Stimulated activated naive CD8-positive, alpha-beta T cell treated with anti-CD3 and anti-CD28 coated beads, Interleukin-15, Interleukin-2, amounts not matched to agents 100 ng/mL and 50 ng/mL, for 24 hours (primary cell): Measurements from ENCODE around the gene LRMDA.

ENCODE experiments used
- H3K27ac Mint-ChIP-seq: one replicate; pipeline ENCODE4 v1.8.0; 2021; ENCODE audit warnings: mild to moderate bottlenecking, mixed read lengths
- H3K27me3 Mint-ChIP-seq: one replicate; pipeline ENCODE4 v1.8.0; 2021; ENCODE audit warnings: mixed read lengths
- H3K36me3 Mint-ChIP-seq: one replicate; pipeline ENCODE4 v1.8.0; 2021; ENCODE audit warnings: low read depth, mixed read lengths
- H3K4me1 Mint-ChIP-seq: one replicate; pipeline ENCODE4 v1.8.0; 2021; ENCODE audit warnings: low read depth, mixed read lengths
- H3K4me3 Mint-ChIP-seq: one replicate; pipeline ENCODE4 v1.8.0; 2021; ENCODE audit warnings: mild to moderate bottlenecking, mixed read lengths
- H3K9me3 Mint-ChIP-seq: one replicate; pipeline ENCODE4 v1.8.0; 2021; ENCODE audit warnings: mixed read lengths

The LRMDA gene

DNA sequence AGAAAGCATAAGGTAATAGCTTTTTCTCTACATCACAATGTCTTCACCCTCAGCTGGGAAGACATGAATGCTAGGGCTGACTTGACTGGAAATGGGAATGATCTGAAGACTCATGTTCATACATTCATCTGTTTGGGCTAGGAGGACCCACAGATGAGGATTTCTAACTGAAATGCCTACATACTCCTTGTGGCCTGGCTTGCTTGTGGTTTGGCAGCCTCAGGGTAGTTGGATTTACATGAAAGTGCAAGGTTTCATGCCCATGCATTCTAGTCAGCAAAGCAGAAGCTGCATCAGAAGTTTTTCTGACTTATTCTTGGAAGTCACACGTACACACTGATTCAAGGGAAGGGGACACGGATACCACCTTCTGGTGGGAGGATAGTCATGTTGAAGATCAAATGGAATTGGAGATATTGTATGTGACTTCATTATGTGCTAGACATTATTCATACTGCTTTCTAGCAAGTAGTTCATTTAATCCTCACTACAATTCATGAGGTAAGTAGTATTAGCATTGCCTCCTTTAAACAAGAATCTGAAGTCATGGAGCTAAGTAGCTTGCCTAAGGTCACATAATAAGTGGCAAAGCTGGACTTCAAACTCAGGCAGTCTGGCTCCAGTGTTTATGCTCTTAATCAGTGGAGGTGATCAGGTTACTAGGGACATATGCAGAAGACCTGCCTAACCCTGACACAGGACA lies 957.0 kb downstream of the LRMDA start:
- no peaks in the 10 kb centered on the region for H3K4me1 Mint-ChIP-seq
- H3K4me3 Mint-ChIP-seq, result no peak overlapping the region
- H3K36me3 Mint-ChIP-seq, result no peaks in the 10 kb centered on the region
- no peaks in the 10 kb centered on the region for H3K27me3 Mint-ChIP-seq
- H3K9me3 Mint-ChIP-seq, result peaks cover 4% of the 10 kb centered on the region
- no peak overlapping the region for H3K27ac Mint-ChIP-seq

- H3K4me1 Mint-ChIP-seq, result no peaks in the 10 kb centered on the region
- H3K9me3 Mint-ChIP-seq, result peaks cover 4% of the 10 kb centered on the region
- no peak overlapping the region for H3K4me3 Mint-ChIP-seq
- H3K27me3 Mint-ChIP-seq, result no peaks in the 10 kb centered on the region
- H3K36me3 Mint-ChIP-seq, result no peaks in the 10 kb centered on the region
- H3K27ac Mint-ChIP-seq, result no peak overlapping the region
Observed at GRCh38 chr10:76393875-76394706, 962.7 kb downstream of the LRMDA start.

DNA sequence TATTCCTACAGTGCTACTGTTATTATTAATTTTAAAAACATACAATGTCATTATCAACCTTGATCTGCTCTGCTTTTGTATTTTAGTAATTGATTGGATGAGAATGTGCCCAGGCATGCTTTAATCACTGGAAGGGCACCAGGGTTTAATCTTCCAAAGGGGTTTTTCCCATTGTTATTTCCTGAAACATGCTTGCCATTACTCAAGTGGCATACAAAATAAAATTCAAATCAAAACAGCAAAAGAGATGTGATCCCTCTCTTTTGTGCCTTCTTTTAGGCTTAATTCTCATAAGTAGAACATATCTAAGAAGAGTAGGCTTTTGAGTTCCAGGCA lies 963.3 kb downstream of the LRMDA start:
- Mint-ChIP-seq H3K4me1 (no peaks in the 10 kb centered on the region), H3K27ac (no peak overlapping the region), H3K9me3 (peaks cover 4% of the 10 kb centered on the region), H3K36me3 (no peaks in the 10 kb centered on the region), H3K4me3 (no peak overlapping the region), H3K27me3 (no peaks in the 10 kb centered on the region)

- H3K4me1 Mint-ChIP-seq, result no peaks in the 10 kb centered on the region
- no peaks in the 10 kb centered on the region for H3K36me3 Mint-ChIP-seq
- H3K27me3 Mint-ChIP-seq, result no peaks in the 10 kb centered on the region
- H3K4me3 Mint-ChIP-seq, result no peak overlapping the region
- H3K9me3 Mint-ChIP-seq, result peaks cover 1% of the 10 kb centered on the region
- no peak overlapping the region for H3K27ac Mint-ChIP-seq
Observed at GRCh38 chr10:76395251-76395650, 963.8 kb downstream of the LRMDA start.

- H3K9me3 Mint-ChIP-seq, result no peaks in the 10 kb centered on the region
- no peak overlapping the region for H3K4me3 Mint-ChIP-seq
- H3K4me1 Mint-ChIP-seq, result no peaks in the 10 kb centered on the region
- H3K27me3 Mint-ChIP-seq, result no peaks in the 10 kb centered on the region
- H3K36me3 Mint-ChIP-seq, result no peaks in the 10 kb centered on the region
- no peak overlapping the region for H3K27ac Mint-ChIP-seq
Observed at GRCh38 chr10:76396134-76396533, 964.7 kb downstream of the LRMDA start.

- H3K27ac Mint-ChIP-seq, result no peak overlapping the region
- no peak overlapping the region for H3K4me3 Mint-ChIP-seq
- H3K36me3 Mint-ChIP-seq, result no peaks in the 10 kb centered on the region
- no peaks in the 10 kb centered on the region for H3K9me3 Mint-ChIP-seq
- H3K27me3 Mint-ChIP-seq, result no peaks in the 10 kb centered on the region
- H3K4me1 Mint-ChIP-seq, result no peaks in the 10 kb centered on the region
Observed at GRCh38 chr10:76397181-76398042, 966.0 kb downstream of the LRMDA start.

- H3K9me3 Mint-ChIP-seq, result no peaks in the 10 kb centered on the region
- no peak overlapping the region for H3K4me3 Mint-ChIP-seq
- H3K27me3 Mint-ChIP-seq, result no peaks in the 10 kb centered on the region
- H3K36me3 Mint-ChIP-seq, result no peaks in the 10 kb centered on the region
- no peaks in the 10 kb centered on the region for H3K4me1 Mint-ChIP-seq
- no peak overlapping the region for H3K27ac Mint-ChIP-seq
Observed at GRCh38 chr10:76398043-76398710, 966.8 kb downstream of the LRMDA start.

- no peaks in the 10 kb centered on the region for H3K36me3 Mint-ChIP-seq
- peaks cover 4% of the 10 kb centered on the region for H3K9me3 Mint-ChIP-seq
- H3K27ac Mint-ChIP-seq, result no peak overlapping the region
- H3K4me1 Mint-ChIP-seq, result no peaks in the 10 kb centered on the region
- no peak overlapping the region for H3K4me3 Mint-ChIP-seq
- H3K27me3 Mint-ChIP-seq, result no peaks in the 10 kb centered on the region
Observed at GRCh38 chr10:76399226-76399625, 967.8 kb downstream of the LRMDA start.

GRCh38 chr10:76401006-76401405 lies 969.6 kb downstream of the LRMDA start:
- Mint-ChIP-seq H3K27me3 (no peaks in the 10 kb centered on the region), H3K27ac (no peak overlapping the region), H3K4me3 (no peak overlapping the region), H3K36me3 (no peaks in the 10 kb centered on the region), H3K9me3 (peaks cover 14% of the 10 kb centered on the region), H3K4me1 (no peaks in the 10 kb centered on the region)

DNA sequence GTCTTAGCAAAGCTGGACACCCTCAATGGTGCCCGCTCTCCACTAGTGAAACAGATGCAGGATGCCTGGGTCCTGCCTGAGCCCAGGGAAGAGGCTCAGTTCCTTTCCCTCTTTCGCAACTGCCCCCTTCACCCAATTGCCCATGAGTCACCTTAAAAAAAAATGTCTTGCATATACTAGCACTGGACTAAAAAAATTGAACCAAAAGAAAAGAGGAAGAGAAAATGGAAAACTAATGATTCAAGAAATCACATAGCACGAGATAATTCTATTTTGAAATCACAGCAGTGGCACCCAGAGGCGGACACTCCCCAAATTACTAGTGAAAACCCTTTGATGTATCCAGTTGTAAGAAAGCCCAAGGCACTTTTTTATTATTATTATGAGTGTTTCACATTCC lies 972.5 kb downstream of the LRMDA start:
- H3K36me3 Mint-ChIP-seq, result no peaks in the 10 kb centered on the region
- H3K9me3 Mint-ChIP-seq, result peaks cover 20% of the 10 kb centered on the region
- H3K4me1 Mint-ChIP-seq, result no peaks in the 10 kb centered on the region
- H3K27me3 Mint-ChIP-seq, result no peaks in the 10 kb centered on the region
- no peak overlapping the region for H3K27ac Mint-ChIP-seq
- no peak overlapping the region for H3K4me3 Mint-ChIP-seq

- H3K27ac Mint-ChIP-seq, result no peak overlapping the region
- H3K9me3 Mint-ChIP-seq, result peaks cover 20% of the 10 kb centered on the region
- H3K27me3 Mint-ChIP-seq, result no peaks in the 10 kb centered on the region
- H3K4me3 Mint-ChIP-seq, result no peak overlapping the region
- no peaks in the 10 kb centered on the region for H3K36me3 Mint-ChIP-seq
- no peaks in the 10 kb centered on the region for H3K4me1 Mint-ChIP-seq
Observed at GRCh38 chr10:76404531-76404930, 973.1 kb downstream of the LRMDA start.

- H3K27ac Mint-ChIP-seq, result no peak overlapping the region
- no peaks in the 10 kb centered on the region for H3K36me3 Mint-ChIP-seq
- no peak overlapping the region for H3K4me3 Mint-ChIP-seq
Observed at GRCh38 chr10:76405922-76406321, 974.5 kb downstream of the LRMDA start.

GRCh38 chr10:76408646-76409045 lies 977.2 kb downstream of the LRMDA start:
- Mint-ChIP-seq H3K36me3 (no peaks in the 10 kb centered on the region), H3K27me3 (no peaks in the 10 kb centered on the region), H3K4me1 (no peaks in the 10 kb centered on the region), H3K4me3 (no peak overlapping the region), H3K27ac (no peak overlapping the region), H3K9me3 (peaks cover 29% of the 10 kb centered on the region)

More at GRCh38 chr10:76405922-76406321, 974.5 kb downstream of the LRMDA start:
- Mint-ChIP-seq H3K9me3 (peaks cover 20% of the 10 kb centered on the region), H3K27me3 (no peaks in the 10 kb centered on the region), H3K4me1 (no peaks in the 10 kb centered on the region)

DNA sequence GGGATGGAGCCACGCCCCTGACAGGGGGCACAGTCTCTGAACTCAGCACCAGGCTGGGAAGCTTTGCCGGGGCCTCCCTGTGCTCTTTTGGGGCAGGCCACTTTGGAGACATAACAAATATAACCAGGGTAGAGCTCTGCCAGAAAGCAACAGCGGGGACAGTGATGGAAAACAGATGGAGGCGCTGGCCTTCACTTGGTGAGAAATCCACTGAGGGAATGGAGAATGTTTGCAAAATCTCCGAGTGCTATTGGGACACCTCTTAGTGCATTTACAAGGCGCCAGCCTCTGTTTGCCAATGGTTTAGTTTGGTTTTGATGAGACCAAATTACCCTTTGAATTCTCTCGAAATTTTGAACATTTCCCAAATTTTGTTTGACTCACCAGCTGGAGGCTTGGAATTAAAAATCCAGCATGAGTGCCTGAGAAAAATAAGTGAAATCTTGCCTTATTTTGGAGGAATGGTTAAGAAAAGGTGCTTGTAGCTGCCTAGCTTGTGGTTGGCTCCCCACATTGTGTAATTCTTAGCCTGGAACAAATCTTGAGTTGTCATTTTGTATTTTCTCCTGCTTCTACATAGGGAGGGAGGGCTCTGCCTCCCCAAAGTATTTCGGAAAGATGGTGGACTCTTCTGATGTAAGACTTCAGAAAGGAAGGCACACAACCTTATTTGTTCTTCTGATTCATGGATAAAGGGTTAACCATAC lies 980.5 kb downstream of the LRMDA start:
- no peak overlapping the region for H3K4me3 Mint-ChIP-seq
- no peaks in the 10 kb centered on the region for H3K27me3 Mint-ChIP-seq
- H3K4me1 Mint-ChIP-seq, result no peaks in the 10 kb centered on the region
- no peak overlapping the region for H3K27ac Mint-ChIP-seq
- H3K36me3 Mint-ChIP-seq, result no peaks in the 10 kb centered on the region
- peaks cover 22% of the 10 kb centered on the region for H3K9me3 Mint-ChIP-seq
